SH-SY5Y (cell line): Measurements from ENCODE around the gene TBXT.

Experiments
- GATA2 ChIP-seq: IDR thresholded peaks from 2 replicates; pipeline ENCODE4 v1.6.1; 2011; ENCODE audit warnings: mild to moderate bottlenecking, low read depth, low read length
- GATA3 ChIP-seq: IDR thresholded peaks from 2 replicates; pipeline ENCODE4 v1.6.1; 2011; ENCODE audit warnings: low read depth, mild to moderate bottlenecking, low read length, moderate library complexity

GRCh38 chr6:166176106-166176505 lies 8.5 kb upstream of the TBXT start:
- no peak for TF ChIP-seq GATA3
- TF ChIP-seq GATA2: no peak
